ENCODE data around the gene PLA2G2D. TPM values are rescaled to one million over a fixed set of nuclear protein-coding genes. Genes with fewer than 3 reads are reported as not detected.

Gene PLA2G2D
- total and polyA plus RNA-seq, 2 of the 8 experiments (the other 6 are each of a cell fraction or from before 2014, with no cell fraction given), result not detected

GRCh38 chr1:20137604-20138003 is 18.3 kb upstream of the PLA2G2D start:
- Histone ChIP-seq H2AK5ac (ENCODE audit: low read depth, low read length) (no peak overlapping the region), H3K9me3 (ENCODE audit: insufficient read depth in 2 of 2, low read depth in 1 of 2, low read length in 1 of 2) (no peaks in the 10 kb centered on the region; a peak in 1 of 4 replicates)
- CTCF ChIA-PET (ENCODE audit: partially characterized antibody), result no interaction called here

More at GRCh38 chr1:20137604-20138003, 18.3 kb upstream of the PLA2G2D start:
- no peak overlapping the region for H3K4ac ChIP-seq (replicated peaks; ENCODE audit: insufficient read length, low read depth, low read length)
- no peaks in the 10 kb centered on the region for H3K79me1 ChIP-seq (ENCODE audit: low read depth, low read length)
- no peaks in the 10 kb centered on the region for H3K27me3 ChIP-seq (replicated peaks in 1 of 4; ENCODE audit: control insufficient read depth in 3 of 4, extremely low read depth in 1 of 4, insufficient read depth in 3 of 4, low read length in 3 of 4)
- 89% methylated on average over 1 of the region's 1 CpG; no CpG with 5 or more reads in 1 of the 2 experiments for WGBS, 2 experiments (ENCODE audit: extremely low coverage in 1 of 2, insufficient coverage in 1 of 2, insufficient read length in 1 of 2, insufficient replicate concordance in 2 of 2, low coverage in 1 of 2, low lambda C conversion rate in 2 of 2, missing lambda C conversion rate in 1 of 2)
- FAIRE-seq, result no peak
- H3K4me1 ChIP-seq (replicated peaks in 1 of 4; ENCODE audit: control insufficient read depth in 3 of 4, insufficient read depth in 4 of 4, low read length in 3 of 4), result no peaks in the 10 kb centered on the region
- no peak overlapping the region for H3K9ac ChIP-seq (replicated peaks in 1 of 4; ENCODE audit: extremely low read depth in 1 of 4, low read depth in 3 of 4, low read length in 3 of 4)
- H3K56ac ChIP-seq (replicated peaks; ENCODE audit: insufficient read length, low read depth, low read length), result no peak overlapping the region
- H3K18ac ChIP-seq (ENCODE audit: extremely low read depth, low read length), result no peak overlapping the region
- H4K20me1 ChIP-seq (replicated peaks in 1 of 2; ENCODE audit: control insufficient read depth in 1 of 2, insufficient read depth in 2 of 2, low read length in 2 of 2), result no peaks in the 10 kb centered on the region
- H3K4me3 ChIP-seq (ENCODE audit: extremely low read depth in 1 of 4, insufficient read depth in 2 of 4, low read depth in 3 of 4, low read length in 4 of 4), result no peak overlapping the region
- H2BK120ac ChIP-seq (replicated peaks; ENCODE audit: low read depth, low read length), result no peak overlapping the region
- no peak for DNase-seq (ENCODE audit: low read depth in 1 of 2, low spot score in 2 of 2)
- H3K36me3 ChIP-seq (ENCODE audit: control insufficient read depth in 2 of 4, insufficient read depth in 4 of 4, low read length in 3 of 4), result no peaks in the 10 kb centered on the region
- H4K8ac ChIP-seq (ENCODE audit: extremely low read depth, insufficient read depth, low read length), result no peak overlapping the region
- no peak overlapping the region for H3K14ac ChIP-seq (ENCODE audit: insufficient read length)
- POLR2A ChIA-PET (ENCODE audit: partially characterized antibody), result no interaction called here
- peaks cover 3% of the 10 kb centered on the region; the same call in 1 of the 2 replicates for H3K23me2 ChIP-seq (ENCODE audit: low read depth, low read length)
- no peak overlapping the region for H4K5ac ChIP-seq (ENCODE audit: insufficient read length, low read depth, low read length)
- H3K79me2 ChIP-seq (ENCODE audit: control insufficient read depth in 1 of 2, insufficient read depth in 2 of 2, low read length in 2 of 2), result no peaks in the 10 kb centered on the region
- no peak overlapping the region for H3K4me2 ChIP-seq (ENCODE audit: insufficient read depth in 1 of 2, low read depth in 2 of 2, low read length in 2 of 2)
- no peak overlapping the region for H2BK20ac ChIP-seq (ENCODE audit: low read length)
- H2AFZ ChIP-seq (ENCODE audit: low read length), result no peak overlapping the region
- TF ChIP-seq EZH2 (IDR thresholded peaks at IDR 0.05; ENCODE audit: low read depth, low read length, severe bottlenecking) (no peak), RXRA (IDR thresholded peaks at IDR 0.05; ENCODE audit: insufficient read depth, low read depth, low read length) (no peak), RAD21 (IDR thresholded peaks at IDR 0.05 in 1 of 2, conservative IDR thresholded peaks at IDR 0.05 in 1 of 2; ENCODE audit: low read depth in 2 of 2, low read length in 2 of 2) (no peak), SP1 (IDR thresholded peaks at IDR 0.05; ENCODE audit: low read depth, low read length) (no peak), GTF2F1 (IDR thresholded peaks at IDR 0.05; ENCODE audit: borderline replicate concordance, low read depth, low read length) (no peak), CEBPB (IDR thresholded peaks at IDR 0.05; ENCODE audit: low read depth, low read length) (no peak), CBX8 (IDR thresholded peaks at IDR 0.05; ENCODE audit: borderline replicate concordance, low read depth, low read length) (no peak), BRCA1 (IDR thresholded peaks at IDR 0.05; ENCODE audit: low read depth, low read length) (no peak), NRF1 (IDR thresholded peaks at IDR 0.05; ENCODE audit: low read depth, low read length) (no peak), GABPA (IDR thresholded peaks at IDR 0.05; ENCODE audit: borderline replicate concordance, insufficient read depth, low read length) (no peak)
- TF ChIP-seq, protein P1, sequence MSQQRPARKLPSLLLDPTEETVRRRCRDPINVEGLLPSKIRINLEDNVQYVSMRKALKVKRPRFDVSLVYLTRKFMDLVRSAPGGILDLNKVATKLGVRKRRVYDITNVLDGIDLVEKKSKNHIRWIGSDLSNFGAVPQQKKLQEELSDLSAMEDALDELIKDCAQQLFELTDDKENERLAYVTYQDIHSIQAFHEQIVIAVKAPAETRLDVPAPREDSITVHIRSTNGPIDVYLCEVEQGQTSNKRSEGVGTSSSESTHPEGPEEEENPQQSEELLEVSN (IDR thresholded peaks at IDR 0.05), result no peak
- no peak overlapping the region for H2BK12ac ChIP-seq (ENCODE audit: low read depth, low read length)
- H4K91ac ChIP-seq (replicated peaks; ENCODE audit: insufficient read length, low read length), result no peak overlapping the region
- no peak overlapping the region for H3K23ac ChIP-seq (ENCODE audit: insufficient read length)
- H2BK5ac ChIP-seq (ENCODE audit: low read depth, low read length), result no peak overlapping the region
- no peak overlapping the region for H2BK15ac ChIP-seq (ENCODE audit: low read length)
- no peak overlapping the region for H3K27ac ChIP-seq (ENCODE audit: low read depth, low read length)
